Transverse colon (tissue), 4 donors: ENCODE measurements around the gene TFG. TPM values are rescaled to one million over a fixed set of nuclear protein-coding genes. Genes with fewer than 3 reads are reported as not detected.

Experiments
- DNase-seq: peaks from one replicate; pipeline ENCODE4 v3.0.0-alpha.2; 2019
- H3K27ac ChIP-seq, 4 donors: fragments of 200-600 bp; sonication (generic); 2 replicates each; pipeline ENCODE4 v1.5.1; 2016 to 2018; ENCODE audit warnings: inconsistent platforms in 4 of 4
- H3K27me3 ChIP-seq: fragments of 200-600 bp; sonication (generic); 2 replicates; pipeline ENCODE4 v1.5.1; 2017; ENCODE audit warnings: inconsistent platforms
- H3K36me3 ChIP-seq, 4 donors: fragments of 200-600 bp; sonication (generic); 2 replicates each; pipeline ENCODE4 v1.5.1; 2017 to 2019; ENCODE audit warnings: inconsistent platforms in 4 of 4
- H3K4me1 ChIP-seq, 4 donors: fragments of 200-600 bp; sonication (generic); 2 replicates each; pipeline ENCODE4 v1.5.1; 2017 to 2020; ENCODE audit warnings: inconsistent platforms in 4 of 4
- H3K4me3 ChIP-seq, 4 donors: fragments of 200-600 bp; sonication (generic); 1 replicate in 1 of 4; 2 replicates in 3 of 4; pipeline versions ENCODE4 v1.5.1 to v1.6.1; 2017 to 2019; ENCODE audit warnings: inconsistent platforms in 4 of 4
- H3K9me3 ChIP-seq, 2 donors: fragments of 200-600 bp; sonication (generic); 2 replicates each; pipeline ENCODE4 v1.5.1; 2017 to 2019; ENCODE audit warnings: inconsistent platforms in 2 of 2
- EP300 ChIP-seq: sonication (generic); formaldehyde crosslinking; IDR thresholded peaks from one replicate; pipeline ENCODE4 v1.6.1; 2017; ENCODE audit warnings: antibody characterized with exemption, low read depth
- POLR2A ChIP-seq: fragments of 450-650 bp; IDR thresholded peaks from one replicate; pipeline ENCODE4 v1.6.1; 2016; ENCODE audit warnings: antibody characterized with exemption, mild to moderate bottlenecking, moderate library complexity
- POLR2AphosphoS5 ChIP-seq, 3 donors: sonication (generic); formaldehyde crosslinking; IDR thresholded peaks; one replicate each; pipeline ENCODE4 v1.6.1; 2016; ENCODE audit warnings: antibody characterized with exemption in 3 of 3
- WGBS, 2 donors: methylation state at CpG; one replicate each; pipeline ENCODE4 v1.1.5; 2018; ENCODE audit warnings: low coverage in 1 of 2; 5-methylcytosine and 5-hydroxymethylcytosine counted together
- in situ Hi-C, 4 donors: fragments of 200-750 bp; cut with MboI; loops; one replicate each; pipeline versions ENCODE4 v1.15.0 to v1.15.1; 2017; ENCODE audit warnings: low sequenced_read_pairs in 3 of 4, low pct_ligation_motif_present in 1 of 4, low pct_unique_long_range_greater_than_20kb in 1 of 4
- intact Hi-C: fragments of 100-400 bp; cut with DNase I; formaldehyde crosslinking; loops from one replicate; pipeline ENCODE4 v1.15.1; 2023; ENCODE audit warnings: low total_unique reads
- total RNA-seq, 4 donors: library from RNA; depleted of rRNA; stranded (reverse); fragments of >200 nt; gene quantifications; one replicate each; pipeline ENCODE4 v1.1.0, GENCODE V29; 2016
- TF ChIP-seq, protein P1 (sequence below), 5 experiments: fragments of 200-600 bp in 3 of 5; fragments of 450-650 bp in 2 of 5; sonication (generic) in 3 of 5; IDR thresholded peaks; 1 replicate in 2 of 5; 2 replicates in 3 of 5; pipeline ENCODE4 v1.5.1; 2016 to 2017; ENCODE audit warnings: antibody characterized with exemption in 5 of 5, inconsistent platforms in 3 of 5, mild to moderate bottlenecking in 2 of 5, moderate library complexity in 1 of 5

Gene TFG
- total RNA-seq, 4 donors from 2014 or later: 72.2 to 118 (median 94.3) TPM

GRCh38 chr3:100719136-100719535, 9.8 kb downstream of the TFG start:
- H3K4me3 ChIP-seq: no peak overlapping the region
- no peaks in the 10 kb centered on the region for H3K27me3 ChIP-seq
- no peak for DNase-seq
- in situ Hi-C loops: no loop called here
- no peak for TF ChIP-seq POLR2A
- TF ChIP-seq, protein P1, sequence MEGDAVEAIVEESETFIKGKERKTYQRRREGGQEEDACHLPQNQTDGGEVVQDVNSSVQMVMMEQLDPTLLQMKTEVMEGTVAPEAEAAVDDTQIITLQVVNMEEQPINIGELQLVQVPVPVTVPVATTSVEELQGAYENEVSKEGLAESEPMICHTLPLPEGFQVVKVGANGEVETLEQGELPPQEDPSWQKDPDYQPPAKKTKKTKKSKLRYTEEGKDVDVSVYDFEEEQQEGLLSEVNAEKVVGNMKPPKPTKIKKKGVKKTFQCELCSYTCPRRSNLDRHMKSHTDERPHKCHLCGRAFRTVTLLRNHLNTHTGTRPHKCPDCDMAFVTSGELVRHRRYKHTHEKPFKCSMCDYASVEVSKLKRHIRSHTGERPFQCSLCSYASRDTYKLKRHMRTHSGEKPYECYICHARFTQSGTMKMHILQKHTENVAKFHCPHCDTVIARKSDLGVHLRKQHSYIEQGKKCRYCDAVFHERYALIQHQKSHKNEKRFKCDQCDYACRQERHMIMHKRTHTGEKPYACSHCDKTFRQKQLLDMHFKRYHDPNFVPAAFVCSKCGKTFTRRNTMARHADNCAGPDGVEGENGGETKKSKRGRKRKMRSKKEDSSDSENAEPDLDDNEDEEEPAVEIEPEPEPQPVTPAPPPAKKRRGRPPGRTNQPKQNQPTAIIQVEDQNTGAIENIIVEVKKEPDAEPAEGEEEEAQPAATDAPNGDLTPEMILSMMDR (IDR thresholded peaks at IDR 0.05): no peak
- TF ChIP-seq EP300: no peak
- TF ChIP-seq POLR2AphosphoS5 (IDR thresholded peaks at IDR 0.05): no peak
- H3K4me1 ChIP-seq: peaks cover 0 to 29% (median 6%) of the 10 kb centered on the region in 4 donors
- peaks cover 0 to 37% (median 16%) of the 10 kb centered on the region in 4 donors for H3K36me3 ChIP-seq
- H3K27ac ChIP-seq: no peak overlapping the region
- 45 to 63% methylated on average over 1 of the region's 1 CpG for WGBS, 2 donors
- intact Hi-C loops: no loop called here
- H3K9me3 ChIP-seq: no peaks in the 10 kb centered on the region

DNA sequence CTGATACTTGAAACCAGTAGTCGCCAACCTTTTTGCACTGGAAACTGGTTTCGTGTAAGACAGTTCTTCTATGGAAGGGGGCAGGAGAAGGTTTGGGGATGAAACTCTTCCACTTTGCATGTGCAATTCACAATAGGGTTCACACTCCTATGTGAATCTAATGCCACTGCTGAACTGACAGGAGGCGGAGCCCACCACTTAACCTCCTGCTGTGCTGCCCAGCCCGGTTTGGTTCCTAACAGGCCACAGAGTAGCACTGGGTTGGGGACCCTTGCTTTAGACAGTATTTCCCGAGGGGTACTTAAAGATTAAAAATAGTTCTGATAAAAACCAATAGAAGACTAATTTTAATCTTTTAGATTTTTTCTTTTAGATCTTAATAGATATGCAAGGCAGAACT, 11.1 kb downstream of the TFG start:
- Histone ChIP-seq H3K4me1 (peaks cover 0 to 24% (median 6%) of the 10 kb centered on the region in 4 donors), H3K9me3 (no peaks in the 10 kb centered on the region), H3K4me3 (no peak overlapping the region), H3K36me3 (peaks cover 0 to 34% (median 15%) of the 10 kb centered on the region in 4 donors), H3K27ac (no peak overlapping the region), H3K27me3 (no peaks in the 10 kb centered on the region)
- intact Hi-C loops: no loop called here
- in situ Hi-C loops: no loop called here
- no peak for DNase-seq
- TF ChIP-seq EP300 (no peak), POLR2A (no peak), POLR2AphosphoS5 (IDR thresholded peaks at IDR 0.05) (no peak)
- TF ChIP-seq, protein P1 (IDR thresholded peaks at IDR 0.05): no peak
- WGBS, 2 donors: 84 to 86% methylated on average over 5 of the region's 5 CpGs

DNA sequence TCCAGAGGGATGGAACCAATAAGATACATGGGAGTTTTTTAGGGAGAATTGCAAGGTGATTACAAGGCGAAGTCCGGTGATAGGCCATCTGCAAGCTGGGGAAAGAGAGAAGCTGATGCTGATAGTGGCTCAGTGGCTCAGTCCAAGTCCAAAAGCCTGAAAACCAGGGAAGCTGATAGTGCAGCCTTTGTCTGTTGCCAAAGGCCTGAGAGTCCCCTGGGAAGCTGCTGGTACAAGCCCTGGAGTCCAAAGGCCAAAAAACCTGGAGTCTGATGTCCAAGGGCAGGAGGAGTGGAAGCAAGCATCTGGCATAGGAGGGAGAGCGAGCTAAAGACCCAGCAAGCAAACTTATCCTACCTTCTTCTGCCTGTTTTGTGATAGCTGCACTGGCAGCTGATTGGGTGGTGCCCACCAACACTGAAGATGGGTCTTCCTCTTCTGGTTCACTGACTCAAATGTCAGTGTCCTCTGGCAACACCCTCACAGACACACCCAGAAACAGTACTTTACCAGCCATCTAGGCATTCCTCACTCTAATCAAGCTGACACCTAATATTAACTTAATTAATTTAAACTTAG, 16.7 kb downstream of the TFG start:
- in situ Hi-C loops: no loop called here
- H3K27ac ChIP-seq: no peak overlapping the region
- DNase-seq: no peak
- intact Hi-C loops: no loop called here
- H3K9me3 ChIP-seq: no peaks in the 10 kb centered on the region
- peaks cover 0 to 47% (median 20%) of the 10 kb centered on the region in 4 donors for H3K36me3 ChIP-seq
- no peak overlapping the region for H3K4me3 ChIP-seq
- TF ChIP-seq, protein P1 (IDR thresholded peaks at IDR 0.05): no peak
- TF ChIP-seq POLR2A (no peak), POLR2AphosphoS5 (IDR thresholded peaks at IDR 0.05) (no peak), EP300 (no peak)
- no peaks in the 10 kb centered on the region for H3K27me3 ChIP-seq
- WGBS, 2 donors: 70 to 98% methylated on average over 2 to 3 of the region's 3 CpGs
- no peaks in the 10 kb centered on the region for H3K4me1 ChIP-seq

DNA sequence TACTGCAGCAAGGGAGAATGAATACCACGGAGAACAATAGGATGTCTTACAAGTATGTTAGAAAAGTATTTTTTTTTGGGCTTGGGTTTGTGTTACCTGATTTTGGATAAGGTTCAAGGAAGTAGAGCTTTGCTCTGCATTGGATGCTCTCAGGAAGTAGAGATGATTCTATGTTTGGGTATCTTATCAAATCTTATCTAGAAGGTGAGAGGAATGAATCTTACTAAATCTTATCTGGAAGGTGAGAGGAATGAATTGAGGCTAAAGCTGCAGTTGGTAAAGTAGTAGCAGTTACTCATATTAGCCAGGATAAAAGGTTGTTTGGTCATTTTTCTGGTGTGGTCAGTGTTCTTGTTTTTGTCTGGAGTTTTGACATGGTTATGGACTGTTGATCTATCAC, 17.4 kb downstream of the TFG start:
- in situ Hi-C loops: no loop called here
- DNase-seq: no peak
- TF ChIP-seq, protein P1 (IDR thresholded peaks at IDR 0.05): no peak
- TF ChIP-seq EP300 (no peak), POLR2A (no peak), POLR2AphosphoS5 (IDR thresholded peaks at IDR 0.05) (no peak)
- no peak overlapping the region for H3K4me3 ChIP-seq
- H3K4me1 ChIP-seq: no peaks in the 10 kb centered on the region
- H3K27ac ChIP-seq: no peak overlapping the region
- no peaks in the 10 kb centered on the region for H3K27me3 ChIP-seq
- peaks cover 0 to 47% (median 19%) of the 10 kb centered on the region in 4 donors for H3K36me3 ChIP-seq
- intact Hi-C loops: no loop called here
- WGBS, 2 donors: 60 to 87% methylated on average over 1 of the region's 1 CpG
- no peaks in the 10 kb centered on the region for H3K9me3 ChIP-seq
